Erythroblast (primary cell): ENCODE measurements around the gene RBKS.

Experiments
- GATA1 ChIP-seq: IDR thresholded peaks from 2 replicates; pipeline ENCODE4 v1.6.1; 2011; ENCODE audit warnings: low read depth, mild to moderate bottlenecking, control low read depth, low read length, moderate library complexity
- POLR2A ChIP-seq: IDR thresholded peaks from 2 replicates; pipeline ENCODE4 v1.6.1; 2011; ENCODE audit warnings: mild to moderate bottlenecking, low read length

GRCh38 chr2:27907547-27907946 lies 17.4 kb upstream of the RBKS start:
- TF ChIP-seq POLR2A (no peak), GATA1 (no peak)
